ENCODE results near the gene CDH13. TPM values are rescaled to one million over a fixed set of nuclear protein-coding genes. Genes with fewer than 3 reads are reported as not detected.

The CDH13 gene
- total and polyA plus RNA-seq, 10 of the 15 experiments (the other 5 are each of a cell fraction or from before 2014, with no cell fraction given) = under 0.01 to 0.05 TPM; not detected in 8

DNA sequence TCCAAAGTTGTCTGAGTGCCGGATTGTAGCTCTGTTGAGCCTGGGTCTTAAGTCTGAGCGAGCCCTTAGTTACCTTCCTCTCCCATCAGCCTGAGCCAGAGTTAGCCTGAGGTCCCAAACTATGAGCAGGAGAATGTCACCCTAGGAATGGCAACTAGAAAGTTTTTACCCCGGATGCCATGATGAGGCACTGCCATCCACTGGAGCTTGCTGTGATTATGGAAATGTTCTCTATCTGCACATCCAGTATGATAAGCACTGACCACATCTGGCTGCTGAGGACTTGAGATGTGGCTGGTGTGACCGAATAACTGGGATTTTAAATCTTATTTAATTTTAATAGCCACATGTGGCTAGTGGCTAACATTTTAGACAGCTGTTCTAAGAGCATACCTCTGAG is 550.0 kb downstream of the CDH13 start:
- 26% methylated on average over 4 of the region's 4 CpGs for WGBS (ENCODE audit: insufficient coverage, insufficient replicate concordance, low lambda C conversion rate, missing lambda C conversion rate)
- ATAC-seq (no peak), FAIRE-seq (no peak), DNase-seq (ENCODE audit: low read depth, low spot score) (no peak)
- Histone ChIP-seq H3K4me2 (ENCODE audit: control insufficient read depth, insufficient read depth) (no peak overlapping the region), H2AFZ (ENCODE audit: control insufficient read depth, low read depth, low read length) (no peak overlapping the region), H3K4me1 (ENCODE audit: control insufficient read depth, insufficient read depth, low read length) (no peaks in the 10 kb centered on the region), H3K4me3 (no peak overlapping the region), H3K27ac (ENCODE audit: control insufficient read depth, insufficient read depth) (no peak overlapping the region), H3K9me3 (replicated peaks; ENCODE audit: control insufficient read depth, insufficient read depth, low read length) (no peaks in the 10 kb centered on the region), H3K27me3 (replicated peaks in 1 of 2; ENCODE audit: control insufficient read depth in 2 of 2, insufficient read depth in 2 of 2, low read length in 1 of 2) (no peaks in the 10 kb centered on the region), H4K20me1 (ENCODE audit: control insufficient read depth, insufficient read depth) (no peaks in the 10 kb centered on the region), H3K36me3 (ENCODE audit: control insufficient read depth in 2 of 2, insufficient read depth in 2 of 2, low read length in 1 of 2) (no peaks in the 10 kb centered on the region), H3K9ac (ENCODE audit: control insufficient read depth, insufficient read depth, low read length) (no peak overlapping the region), H3K79me2 (ENCODE audit: control insufficient read depth, insufficient read depth, low read length) (no peaks in the 10 kb centered on the region)
- ChIA-PET CTCF (no interaction called here), RAD21 (ENCODE audit: unreplicated experiment) (no interaction called here), SMC1A (ENCODE audit: uncharacterized antibody, unreplicated experiment) (no interaction called here), POLR2A (no interaction called here)
- in situ Hi-C loops (cut with MboI) (no loop called here), intact Hi-C loops (cut with micrococcal nuclease; ENCODE audit: unreplicated experiment) (no loop called here)
- TF ChIP-seq GABPA (IDR thresholded peaks at IDR 0.05; ENCODE audit: low read depth) = no peak
- TF ChIP-seq JUND (IDR thresholded peaks at IDR 0.05; ENCODE audit: low read depth, low read length) = no peak
- TF ChIP-seq KLF5 (IDR thresholded peaks at IDR 0.05; ENCODE audit: partially characterized antibody) = no peak
- no peak for TF ChIP-seq HDAC2 (IDR thresholded peaks at IDR 0.05)
- TF ChIP-seq NFYA (IDR thresholded peaks at IDR 0.05; ENCODE audit: borderline replicate concordance, low read depth, low read length) = no peak
- TF ChIP-seq, protein P1, sequence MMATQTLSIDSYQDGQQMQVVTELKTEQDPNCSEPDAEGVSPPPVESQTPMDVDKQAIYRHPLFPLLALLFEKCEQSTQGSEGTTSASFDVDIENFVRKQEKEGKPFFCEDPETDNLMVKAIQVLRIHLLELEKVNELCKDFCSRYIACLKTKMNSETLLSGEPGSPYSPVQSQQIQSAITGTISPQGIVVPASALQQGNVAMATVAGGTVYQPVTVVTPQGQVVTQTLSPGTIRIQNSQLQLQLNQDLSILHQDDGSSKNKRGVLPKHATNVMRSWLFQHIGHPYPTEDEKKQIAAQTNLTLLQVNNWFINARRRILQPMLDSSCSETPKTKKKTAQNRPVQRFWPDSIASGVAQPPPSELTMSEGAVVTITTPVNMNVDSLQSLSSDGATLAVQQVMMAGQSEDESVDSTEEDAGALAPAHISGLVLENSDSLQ (IDR thresholded peaks at IDR 0.05) = no peak
- TF ChIP-seq, protein P2, sequence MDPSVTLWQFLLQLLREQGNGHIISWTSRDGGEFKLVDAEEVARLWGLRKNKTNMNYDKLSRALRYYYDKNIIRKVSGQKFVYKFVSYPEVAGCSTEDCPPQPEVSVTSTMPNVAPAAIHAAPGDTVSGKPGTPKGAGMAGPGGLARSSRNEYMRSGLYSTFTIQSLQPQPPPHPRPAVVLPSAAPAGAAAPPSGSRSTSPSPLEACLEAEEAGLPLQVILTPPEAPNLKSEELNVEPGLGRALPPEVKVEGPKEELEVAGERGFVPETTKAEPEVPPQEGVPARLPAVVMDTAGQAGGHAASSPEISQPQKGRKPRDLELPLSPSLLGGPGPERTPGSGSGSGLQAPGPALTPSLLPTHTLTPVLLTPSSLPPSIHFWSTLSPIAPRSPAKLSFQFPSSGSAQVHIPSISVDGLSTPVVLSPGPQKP (IDR thresholded peaks at IDR 0.05; ENCODE audit: low read depth, low read length) = no peak
- no peak for TF ChIP-seq CHD2 (IDR thresholded peaks at IDR 0.05; ENCODE audit: borderline replicate concordance, low read depth, low read length)
- no peak for TF ChIP-seq PAX8 (IDR thresholded peaks at IDR 0.05)
- TF ChIP-seq SMAD5 (IDR thresholded peaks at IDR 0.05; ENCODE audit: low read depth) = no peak
- no peak for TF ChIP-seq IKZF1 (conservative IDR thresholded peaks at IDR 0.05)
- no peak for TF ChIP-seq ZSCAN29 (IDR thresholded peaks at IDR 0.05)
- TF ChIP-seq CBX5 (IDR thresholded peaks at IDR 0.05; ENCODE audit: low read depth) = no peak
- TF ChIP-seq, protein P3, sequence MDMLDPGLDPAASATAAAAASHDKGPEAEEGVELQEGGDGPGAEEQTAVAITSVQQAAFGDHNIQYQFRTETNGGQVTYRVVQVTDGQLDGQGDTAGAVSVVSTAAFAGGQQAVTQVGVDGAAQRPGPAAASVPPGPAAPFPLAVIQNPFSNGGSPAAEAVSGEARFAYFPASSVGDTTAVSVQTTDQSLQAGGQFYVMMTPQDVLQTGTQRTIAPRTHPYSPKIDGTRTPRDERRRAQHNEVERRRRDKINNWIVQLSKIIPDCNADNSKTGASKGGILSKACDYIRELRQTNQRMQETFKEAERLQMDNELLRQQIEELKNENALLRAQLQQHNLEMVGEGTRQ (IDR thresholded peaks at IDR 0.05; ENCODE audit: borderline replicate concordance, low read depth, low read length) = no peak
- no peak for TF ChIP-seq SIN3A (IDR thresholded peaks at IDR 0.05; ENCODE audit: low read depth, low read length)
- no TSS peak for BruUV-seq (replicated peaks)
